Loucy (cell line): ENCODE results near the gene SERGEF.
A peak's percentile ranks its signal among the peaks of the same experiment; 100 is the strongest.

Experiments used
- H2AFZ ChIP-seq: fragments of 200-600 bp; sonication (generic); 2 replicates; pipeline ENCODE4 v1.6.0; 2016; ENCODE audit warnings: antibody characterized with exemption, mild to moderate bottlenecking, low read length, moderate library complexity
- H3F3A ChIP-seq: fragments of 200-600 bp; 2 replicates; pipeline ENCODE4 v1.6.0; 2016; ENCODE audit warnings: antibody characterized with exemption, low read depth, mild to moderate bottlenecking
- H3K27me3 ChIP-seq: fragments of 200-600 bp; sonication (generic); 2 replicates; pipeline ENCODE4 v1.6.1; 2014; ENCODE audit warnings: low read length, mild to moderate bottlenecking; ENCODE audit not compliant: insufficient read depth, poor library complexity, severe bottlenecking
- H3K36me3 ChIP-seq: fragments of 200-600 bp; sonication (generic); 2 replicates; pipeline ENCODE4 v1.6.1; 2016; ENCODE audit warnings: low read length; ENCODE audit not compliant: insufficient read depth
- H3K4me1 ChIP-seq: fragments of 200-600 bp; sonication (generic); 2 replicates; pipeline ENCODE4 v1.5.1; 2014; ENCODE audit warnings: low read length, mild to moderate bottlenecking; ENCODE audit not compliant: insufficient read depth, poor library complexity, severe bottlenecking
- H3K4me2 ChIP-seq: fragments of 200-600 bp; sonication (generic); 2 replicates; pipeline ENCODE4 v1.6.0; 2014; ENCODE audit warnings: antibody characterized with exemption, low read length, low read depth, mild to moderate bottlenecking; ENCODE audit not compliant: poor library complexity, severe bottlenecking
- H3K4me3 ChIP-seq: fragments of 200-600 bp; sonication (generic); 2 replicates; pipeline ENCODE4 v1.5.1; 2014; ENCODE audit warnings: low read length, mild to moderate bottlenecking, mixed read lengths; ENCODE audit not compliant: poor library complexity, severe bottlenecking
- H3K79me2 ChIP-seq: fragments of 200-600 bp; sonication (generic); 2 replicates; pipeline ENCODE4 v1.6.1; 2014; ENCODE audit warnings: low read length; ENCODE audit not compliant: insufficient read depth
- H3K9ac ChIP-seq: fragments of 200-600 bp; sonication (generic); 2 replicates; pipeline ENCODE4 v1.6.0; 2014; ENCODE audit warnings: mild to moderate bottlenecking, low read depth, low read length, moderate library complexity; ENCODE audit not compliant: poor library complexity, severe bottlenecking
- H3K9me2 ChIP-seq: fragments of 200-600 bp; sonication (generic); replicated peaks from 2 replicates; pipeline ENCODE4 v1.6.1; 2016; ENCODE audit warnings: low read depth, low read length, mixed read lengths
- H3K9me3 ChIP-seq: fragments of 200-600 bp; sonication (generic); 2 replicates; pipeline ENCODE4 v1.6.1; 2014; ENCODE audit warnings: mild to moderate bottlenecking, antibody characterized with exemption, low read length, low read depth; ENCODE audit not compliant: insufficient read depth
- H4K20me1 ChIP-seq: fragments of 200-600 bp; sonication (generic); 2 replicates; pipeline ENCODE4 v1.6.0; 2014; ENCODE audit warnings: antibody characterized with exemption, low read length, mild to moderate bottlenecking; ENCODE audit not compliant: insufficient read depth, poor library complexity, severe bottlenecking
- EZH2phosphoT487 ChIP-seq: fragments of 200-600 bp; IDR thresholded peaks from 2 replicates; pipeline ENCODE4 v1.6.1; 2018; ENCODE audit warnings: antibody characterized with exemption, mild to moderate bottlenecking, moderate library complexity, borderline replicate concordance
- TF ChIP-seq, protein P1 (sequence below): fragments of 200-600 bp; sonication (generic); conservative IDR thresholded peaks from 2 replicates; pipeline ENCODE4 v1.5.1; 2014; ENCODE audit warnings: mild to moderate bottlenecking, antibody characterized with exemption, low read length

SERGEF gene

GRCh38 chr11:17766590-17766989 lies 246.3 kb downstream of the SERGEF start:
- Histone ChIP-seq H3K9me3 (no peaks in the 10 kb centered on the region), H3F3A (no peaks in the 10 kb centered on the region), H3K27me3 (no peaks in the 10 kb centered on the region), H3K9me2 (no peaks in the 10 kb centered on the region), H3K79me2 (no peaks in the 10 kb centered on the region), H4K20me1 (no peaks in the 10 kb centered on the region), H3K9ac (no peak overlapping the region), H3K36me3 (no peaks in the 10 kb centered on the region), H3K4me1 (no peaks in the 10 kb centered on the region), H2AFZ (no peak overlapping the region), H3K4me3 (no peak overlapping the region), H3K4me2 (no peak overlapping the region)
- TF ChIP-seq, protein P1, sequence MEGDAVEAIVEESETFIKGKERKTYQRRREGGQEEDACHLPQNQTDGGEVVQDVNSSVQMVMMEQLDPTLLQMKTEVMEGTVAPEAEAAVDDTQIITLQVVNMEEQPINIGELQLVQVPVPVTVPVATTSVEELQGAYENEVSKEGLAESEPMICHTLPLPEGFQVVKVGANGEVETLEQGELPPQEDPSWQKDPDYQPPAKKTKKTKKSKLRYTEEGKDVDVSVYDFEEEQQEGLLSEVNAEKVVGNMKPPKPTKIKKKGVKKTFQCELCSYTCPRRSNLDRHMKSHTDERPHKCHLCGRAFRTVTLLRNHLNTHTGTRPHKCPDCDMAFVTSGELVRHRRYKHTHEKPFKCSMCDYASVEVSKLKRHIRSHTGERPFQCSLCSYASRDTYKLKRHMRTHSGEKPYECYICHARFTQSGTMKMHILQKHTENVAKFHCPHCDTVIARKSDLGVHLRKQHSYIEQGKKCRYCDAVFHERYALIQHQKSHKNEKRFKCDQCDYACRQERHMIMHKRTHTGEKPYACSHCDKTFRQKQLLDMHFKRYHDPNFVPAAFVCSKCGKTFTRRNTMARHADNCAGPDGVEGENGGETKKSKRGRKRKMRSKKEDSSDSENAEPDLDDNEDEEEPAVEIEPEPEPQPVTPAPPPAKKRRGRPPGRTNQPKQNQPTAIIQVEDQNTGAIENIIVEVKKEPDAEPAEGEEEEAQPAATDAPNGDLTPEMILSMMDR, result peak; percentile 49
- no peak for TF ChIP-seq EZH2phosphoT487

- no peaks in the 10 kb centered on the region for H3K27me3 ChIP-seq
- H3K36me3 ChIP-seq, result no peaks in the 10 kb centered on the region
- H3K79me2 ChIP-seq, result no peaks in the 10 kb centered on the region
- no peak overlapping the region for H3K9ac ChIP-seq
- H3K4me3 ChIP-seq, result no peak overlapping the region
- TF ChIP-seq, protein P1, result no peak
- TF ChIP-seq EZH2phosphoT487, result no peak
- H3F3A ChIP-seq, result no peaks in the 10 kb centered on the region
- no peaks in the 10 kb centered on the region for H3K9me2 ChIP-seq
- H4K20me1 ChIP-seq, result no peaks in the 10 kb centered on the region
- no peaks in the 10 kb centered on the region for H3K4me1 ChIP-seq
- H3K4me2 ChIP-seq, result no peak overlapping the region
- no peak overlapping the region for H2AFZ ChIP-seq
- H3K9me3 ChIP-seq, result no peaks in the 10 kb centered on the region
These were observed 246.8 kb downstream of the SERGEF start for GRCh38 chr11:17766073-17766359.

GRCh38 chr11:17765356-17766072 lies 247.3 kb downstream of the SERGEF start:
- Histone ChIP-seq H3K9ac (no peak overlapping the region), H3K4me3 (no peak overlapping the region)

More at GRCh38 chr11:17765356-17766072, 247.3 kb downstream of the SERGEF start:
- TF ChIP-seq, protein P1, result no peak
- TF ChIP-seq EZH2phosphoT487, result no peak
- no peaks in the 10 kb centered on the region for H3K27me3 ChIP-seq
- H3K4me2 ChIP-seq, result no peak overlapping the region
- no peaks in the 10 kb centered on the region for H3F3A ChIP-seq
- H4K20me1 ChIP-seq, result no peaks in the 10 kb centered on the region
- H3K4me1 ChIP-seq, result no peaks in the 10 kb centered on the region
- H3K36me3 ChIP-seq, result no peaks in the 10 kb centered on the region
- H3K79me2 ChIP-seq, result no peaks in the 10 kb centered on the region
- no peak overlapping the region for H2AFZ ChIP-seq
- no peaks in the 10 kb centered on the region for H3K9me3 ChIP-seq
- no peaks in the 10 kb centered on the region for H3K9me2 ChIP-seq
